GM03348 (cell line): Measurements from ENCODE around the gene LRRN1.

ENCODE experiments used
- DNase-seq: peaks from one replicate; pipeline ENCODE4 v3.0.0; 2012; ENCODE audit warnings: low spot score

Gene LRRN1

GRCh38 chr3:3799173-3800079 is at the start of gene LRRN1:
Gene LRRN1 (plus strand): TSS chr3:3799431. CDS start chr3:3844642, 45,211 bp downstream.
- DNase-seq: peak; percentile 14

GRCh38 chr3:3753416-3753815 is 45.8 kb upstream of the LRRN1 start:
- no peak for DNase-seq

GRCh38 chr3:3765661-3766060 is 33.6 kb upstream of the LRRN1 start:
- no peak for DNase-seq

GRCh38 chr3:3766140-3766539 is 33.1 kb upstream of the LRRN1 start:
- DNase-seq: no peak

DNA sequence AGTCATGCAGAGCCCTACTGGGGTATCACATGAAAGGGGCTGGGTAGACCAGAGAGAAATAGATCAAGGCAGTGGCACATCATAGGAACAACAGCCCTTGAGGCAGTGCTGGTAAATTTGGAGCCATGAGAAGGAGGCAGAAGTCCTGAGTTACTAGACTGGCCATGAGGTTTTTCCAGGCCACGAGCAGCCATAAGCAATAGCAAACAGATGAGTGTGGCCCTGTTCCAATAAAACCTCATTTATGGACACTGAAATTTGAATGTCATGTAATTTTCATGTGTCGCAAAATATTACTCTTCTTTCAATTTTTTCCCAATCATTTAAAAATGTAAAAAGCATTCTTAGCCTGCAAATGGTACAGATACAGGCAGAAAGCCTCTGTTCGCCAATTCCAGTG is 28.1 kb upstream of the LRRN1 start:
- DNase-seq: no peak

- DNase-seq: no peak
Measured at GRCh38 chr3:3771567-3771966, 27.7 kb upstream of the LRRN1 start.

GRCh38 chr3:3772338-3772737 is 26.9 kb upstream of the LRRN1 start:
- DNase-seq: no peak

DNA sequence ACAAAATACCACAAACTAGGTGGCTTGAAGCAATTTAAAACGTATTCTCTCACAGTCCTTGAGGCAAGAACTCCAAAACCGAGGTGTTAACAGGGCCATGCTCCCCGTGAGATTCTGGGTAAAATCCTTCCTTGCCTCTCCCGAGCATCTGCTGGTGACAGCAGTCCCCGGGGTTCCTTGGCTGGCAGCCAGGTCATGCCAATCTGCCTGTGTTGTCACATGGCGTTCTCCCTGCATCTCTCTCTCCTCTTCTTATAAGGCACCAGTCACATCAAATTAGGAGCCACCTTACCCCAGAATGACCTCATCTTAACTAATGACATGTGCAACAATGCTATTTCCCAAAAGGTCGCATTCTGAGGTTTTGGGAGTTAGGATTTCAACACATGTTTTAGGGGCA is 26.3 kb upstream of the LRRN1 start:
- DNase-seq: no peak

DNA sequence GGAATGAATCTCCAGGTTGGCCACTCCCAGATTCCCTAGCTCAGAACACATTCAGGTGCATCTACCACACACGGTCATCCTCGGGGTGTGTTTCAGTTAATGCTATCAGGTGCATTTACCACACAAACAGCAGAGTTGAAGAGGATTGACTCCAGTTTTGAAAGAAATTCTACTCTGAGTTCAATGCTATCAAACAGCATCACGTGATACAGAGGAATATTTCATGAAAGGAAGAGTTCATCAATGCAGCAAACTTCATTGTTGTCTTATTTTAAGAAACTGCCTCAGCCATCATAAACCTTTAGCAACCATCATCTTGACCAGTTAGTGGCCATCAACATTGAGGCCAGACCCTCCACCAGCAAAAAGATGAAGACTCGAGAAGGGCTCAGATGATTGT is 22.6 kb upstream of the LRRN1 start:
- no peak for DNase-seq

DNA sequence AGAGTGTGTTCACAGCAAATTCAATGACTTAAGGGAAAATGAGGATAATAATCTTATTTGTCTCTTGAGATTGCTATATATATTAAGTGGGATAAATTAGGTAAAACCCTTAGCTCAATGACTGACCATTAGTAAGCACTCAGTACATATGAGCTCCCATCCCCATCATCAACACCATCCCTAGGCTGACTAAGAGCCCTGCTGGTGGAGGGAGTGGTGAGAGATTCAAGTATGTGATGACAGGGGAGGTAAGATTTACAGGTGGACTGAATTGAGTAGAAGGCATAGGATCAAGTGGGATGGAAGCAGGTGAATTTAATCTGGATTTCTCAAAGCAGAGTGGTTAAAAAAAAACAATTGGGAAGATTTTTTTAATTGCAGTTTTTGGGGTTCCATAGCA is 21.0 kb upstream of the LRRN1 start:
- no peak for DNase-seq

DNA sequence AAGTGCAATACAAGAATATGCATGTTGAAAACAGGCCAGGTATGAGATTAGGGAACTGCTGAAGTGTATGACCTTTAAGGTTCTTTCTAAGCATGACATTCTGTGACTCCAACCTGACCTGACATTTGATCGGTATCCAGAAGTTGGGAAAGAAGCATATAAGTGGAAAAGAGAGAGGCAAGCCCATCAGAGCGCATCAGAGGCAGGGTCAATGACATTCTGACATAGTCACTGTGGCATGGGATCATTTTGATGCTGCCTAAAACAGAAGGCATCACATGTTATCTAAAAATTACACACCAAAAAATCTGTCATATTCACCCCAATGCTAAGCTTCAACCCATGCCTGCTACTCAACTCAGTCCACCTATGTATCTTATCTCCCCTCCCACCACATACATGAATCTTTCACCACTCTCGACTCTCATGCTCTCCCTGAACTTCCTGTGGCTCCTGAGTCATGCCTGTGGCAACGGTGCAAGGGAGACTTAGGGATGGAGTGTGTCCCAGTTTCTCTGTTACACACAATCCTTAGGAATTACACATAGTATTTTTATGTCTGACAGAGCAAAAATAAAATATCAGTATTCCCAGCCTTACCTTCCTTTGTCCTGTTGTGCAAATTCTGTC is 20.5 kb upstream of the LRRN1 start:
- DNase-seq: no peak

GRCh38 chr3:3782457-3782856 is 16.8 kb upstream of the LRRN1 start:
- no peak for DNase-seq

DNA sequence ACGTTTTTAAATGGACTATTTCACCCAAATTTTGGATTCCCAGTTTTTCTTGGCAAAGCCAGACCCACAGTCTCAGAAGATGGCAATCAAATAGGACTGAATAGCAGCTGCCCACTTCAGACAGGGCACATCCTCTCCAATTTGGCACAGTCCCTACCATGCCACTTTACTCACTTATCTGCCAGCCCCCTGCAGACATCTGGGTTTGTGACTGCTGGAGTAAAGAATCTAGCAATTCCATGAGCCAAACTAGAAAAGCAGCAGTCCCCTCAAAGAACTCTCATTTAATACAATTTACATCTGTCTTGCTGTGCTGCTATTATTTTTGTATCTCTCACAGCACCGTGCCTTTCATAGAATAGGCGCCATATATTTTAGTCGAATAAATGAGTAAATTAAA is 16.0 kb upstream of the LRRN1 start:
- DNase-seq: no peak

GRCh38 chr3:3783696-3784095 is 15.5 kb upstream of the LRRN1 start:
- DNase-seq: no peak

- no peak for DNase-seq
Measured at GRCh38 chr3:3792391-3792790, 6.8 kb upstream of the LRRN1 start.

- DNase-seq: no peak
Measured at GRCh38 chr3:3798631-3799113, 559 bp upstream of the LRRN1 start.

DNA sequence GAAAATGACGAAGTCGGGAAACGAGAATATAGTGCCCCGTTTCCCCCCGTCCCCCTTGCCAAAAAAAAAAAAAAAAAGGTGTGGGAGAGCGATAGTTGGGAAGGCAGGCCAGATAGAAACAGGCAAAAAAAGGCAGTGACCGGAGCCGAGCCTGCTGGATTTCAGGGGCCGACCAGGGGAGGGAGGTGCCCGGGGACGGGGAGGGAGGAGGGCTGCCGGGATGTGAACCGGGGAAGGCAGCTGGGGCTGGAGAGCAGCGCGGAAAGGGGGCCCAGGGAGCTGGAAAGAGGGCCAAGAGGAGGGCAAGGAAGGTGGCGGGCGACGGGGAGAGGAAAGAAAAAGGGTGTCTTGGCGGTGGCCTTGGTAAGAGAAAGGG is 837 bp downstream of the LRRN1 start:
- peak; percentile 14 for DNase-seq

DNA sequence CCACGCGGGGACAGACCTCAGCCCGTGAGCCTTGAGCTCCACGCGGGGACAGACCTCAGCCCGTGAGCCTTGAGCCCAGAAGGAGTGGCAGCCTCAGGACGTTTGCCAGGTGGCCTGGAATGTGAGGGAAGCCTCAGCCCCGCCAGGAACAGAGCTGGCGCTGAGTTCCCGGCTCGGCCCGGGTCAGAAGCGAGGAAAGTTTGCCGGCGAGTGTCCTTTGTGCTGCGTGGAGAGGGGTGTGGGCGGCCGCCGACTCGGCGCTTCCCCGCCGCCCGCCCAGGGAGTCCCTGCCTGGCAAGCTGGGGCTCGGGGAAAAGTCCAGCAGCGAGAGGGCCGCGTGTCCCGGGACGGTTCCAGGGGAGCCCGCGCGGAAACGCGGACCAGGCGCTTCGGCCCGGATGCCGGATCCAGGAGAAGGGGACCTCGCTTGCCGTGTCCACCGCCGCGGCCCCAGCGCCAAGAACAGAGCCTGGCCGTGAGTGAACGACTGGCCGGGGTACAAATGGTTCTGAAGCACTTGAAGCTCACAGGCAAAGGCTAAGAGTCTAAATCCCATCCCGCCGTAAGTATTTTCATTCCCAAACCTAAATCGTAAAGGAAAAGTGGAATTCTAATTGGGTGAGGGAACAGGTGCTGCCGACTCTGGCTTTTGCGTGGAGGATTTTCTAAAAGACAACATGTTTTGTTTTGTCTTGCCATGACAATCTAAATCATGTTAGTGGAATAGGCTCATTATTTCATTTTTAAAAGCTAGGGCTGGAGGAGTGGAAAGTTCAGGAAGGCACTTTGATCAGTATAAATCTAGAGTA is 1.7 kb downstream of the LRRN1 start:
- DNase-seq: peak; percentile 14

DNA sequence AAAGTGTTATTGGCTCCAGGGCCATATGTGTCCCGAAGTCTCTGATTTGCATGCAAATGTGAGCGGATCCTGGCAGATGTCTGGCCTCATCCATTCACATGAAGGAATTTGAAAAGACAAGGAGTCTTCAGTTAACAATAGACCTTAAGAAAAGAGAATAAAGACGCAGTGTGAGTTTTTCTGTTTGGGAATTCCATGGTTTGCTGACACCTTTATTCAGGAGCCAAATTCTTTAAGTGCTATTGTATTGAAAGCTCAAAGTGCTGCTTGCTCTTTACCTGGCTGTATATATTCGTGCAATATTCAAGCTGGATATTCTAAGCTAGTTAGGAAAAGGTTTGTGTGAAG is 2.2 kb downstream of the LRRN1 start:
- no peak for DNase-seq

- DNase-seq: no peak
Measured at GRCh38 chr3:3802046-3802445, 2.8 kb downstream of the LRRN1 start.

GRCh38 chr3:3804560-3804959 is 5.3 kb downstream of the LRRN1 start:
- no peak for DNase-seq

- no peak for DNase-seq
Measured at GRCh38 chr3:3806092-3806491, 6.9 kb downstream of the LRRN1 start.

DNA sequence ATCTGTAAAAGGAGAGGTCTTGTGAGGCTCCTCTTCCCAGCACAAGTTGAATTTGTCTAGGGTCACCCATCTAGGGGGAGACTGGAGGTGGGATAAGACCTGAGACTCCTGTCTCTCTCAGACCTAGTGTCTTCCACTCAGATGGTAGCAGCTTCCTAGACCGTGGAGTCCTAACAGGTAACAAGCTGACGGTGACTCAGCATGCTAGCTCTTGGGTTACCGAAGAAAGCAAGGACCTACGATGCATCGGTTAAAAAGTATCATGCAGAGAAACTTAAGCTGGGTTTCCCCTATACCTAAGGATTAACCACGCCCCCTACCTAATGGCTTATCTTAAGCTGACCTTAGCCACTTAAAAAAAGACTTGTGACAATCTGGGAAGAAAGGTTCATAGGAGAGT is 7.6 kb downstream of the LRRN1 start:
- no peak for DNase-seq
